Endothelial cell of umbilical vein (primary cell): ENCODE results near the gene RNPEPL1. TPM values are rescaled to one million over a fixed set of nuclear protein-coding genes. Genes with fewer than 3 reads are reported as not detected.

Experiments
- BruUV-seq: library from RNA; stranded (reverse); fragments of 400-500 nt; replicated peaks from 2 replicates; lab custom pipeline; 2021; lab: Mats Ljungman, UMichigan
- CTCF ChIA-PET: fragments of 300-600, 350-600 bp; sonication (Branson Sonifier 250); formaldehyde crosslinking; loops from one replicate; lab custom pipeline; 2021; ENCODE audit warnings: antibody characterized with exemption, inconsistent platforms; lab: Charles Lee
- POLR2A ChIA-PET: fragments of 300-600, 350-600 bp; sonication (Branson Sonifier 250); formaldehyde crosslinking; loops from one replicate; lab custom pipeline; 2021; ENCODE audit warnings: antibody characterized with exemption, inconsistent platforms; lab: Charles Lee
- DNase-seq: peaks from one replicate; pipeline ENCODE4 v3.0.0-alpha.2; 2011; ENCODE audit warnings: low read depth, low spot score
- FAIRE-seq: peaks from 2 replicates; lab custom pipeline; 2011; peaks lifted over from hg19 to GRCh38; lab: Jason Lieb, UNC
- H2AFZ ChIP-seq: 2 replicates; pipeline ENCODE4 v1.6.0; 2012; ENCODE audit warnings: low read depth, low read length, control low read depth, inconsistent platforms
- H3K27ac ChIP-seq: 2 replicates; pipeline ENCODE4 v1.5.1; 2011; ENCODE audit warnings: low read depth, mild to moderate bottlenecking, control low read depth, low read length, moderate library complexity; ENCODE audit not compliant: insufficient read depth
- H3K27me3 ChIP-seq, 2 experiments: 2 replicates each; pipeline versions ENCODE4 v1.6.0 to v1.6.1; 2011; ENCODE audit warnings: low read length in 2 of 2, mixed read lengths in 1 of 2; ENCODE audit not compliant: control insufficient read depth in 2 of 2, insufficient read depth in 2 of 2
- H3K36me3 ChIP-seq, 2 experiments: 2 replicates in 1 of 2; 3 replicates in 1 of 2; pipeline ENCODE4 v1.5.1; 2011; ENCODE audit warnings: low read length in 2 of 2, mild to moderate bottlenecking in 1 of 2, moderate library complexity in 1 of 2; ENCODE audit not compliant: control insufficient read depth in 2 of 2, insufficient read depth in 2 of 2; ENCODE audit errors: extremely low read depth in 1 of 2
- H3K4me1 ChIP-seq: 3 replicates; pipeline ENCODE4 v1.5.1; 2011; ENCODE audit warnings: mild to moderate bottlenecking, low read length; ENCODE audit not compliant: control insufficient read depth, insufficient read depth; ENCODE audit errors: extremely low read depth
- H3K4me2 ChIP-seq: 2 replicates; pipeline ENCODE4 v1.6.1; 2011; ENCODE audit warnings: low read length, control low read depth, mixed read lengths; ENCODE audit not compliant: insufficient read depth
- H3K4me3 ChIP-seq, 3 experiments: fragments of 200-600 bp in 1 of 3; sonication (generic), shearing (Covaris generic) in 1 of 3; replicated peaks in 1 of 3; 2 replicates each; pipeline ENCODE4 v1.5.1; 2011 to 2016; ENCODE audit warnings: control low read depth in 3 of 3, low read length in 3 of 3, mild to moderate bottlenecking in 2 of 3, inconsistent platforms in 1 of 3, low read depth in 1 of 3, moderate library complexity in 1 of 3; ENCODE audit not compliant: insufficient read depth in 1 of 3
- H3K79me2 ChIP-seq: 2 replicates; pipeline ENCODE4 v1.6.0; 2012; ENCODE audit warnings: low read length, inconsistent platforms; ENCODE audit not compliant: control insufficient read depth, insufficient read depth
- H3K9ac ChIP-seq: replicated peaks from 2 replicates; pipeline ENCODE3; 2011; ENCODE audit warnings: low read length, control low read depth; ENCODE audit not compliant: insufficient read depth; ENCODE audit errors: extremely low read depth
- H3K9me1 ChIP-seq: replicated peaks from 3 replicates; pipeline ENCODE4 v1.6.0; 2011; ENCODE audit warnings: mild to moderate bottlenecking, low read length; ENCODE audit not compliant: control insufficient read depth, insufficient read depth; ENCODE audit errors: extremely low read depth
- H3K9me3 ChIP-seq: replicated peaks from 2 replicates; pipeline ENCODE4 v1.5.1; 2012; ENCODE audit warnings: low read length, inconsistent platforms; ENCODE audit not compliant: control insufficient read depth, insufficient read depth
- H4K20me1 ChIP-seq: replicated peaks from 2 replicates; pipeline ENCODE3; 2011; ENCODE audit warnings: mild to moderate bottlenecking, low read length; ENCODE audit not compliant: control insufficient read depth, insufficient read depth; ENCODE audit errors: extremely low read depth
- EZH2 ChIP-seq: IDR thresholded peaks from 2 replicates; pipeline ENCODE4 v1.6.1; 2012; ENCODE audit warnings: borderline replicate concordance, low read depth, mild to moderate bottlenecking, moderate library complexity, low read length, inconsistent platforms; ENCODE audit not compliant: severe bottlenecking
- FOS ChIP-seq: IDR thresholded peaks from 2 replicates; pipeline ENCODE4 v1.6.1; 2011; ENCODE audit warnings: mild to moderate bottlenecking, low read length, moderate library complexity, borderline replicate concordance; ENCODE audit not compliant: insufficient read depth
- GATA2 ChIP-seq: IDR thresholded peaks from 2 replicates; pipeline ENCODE4 v1.7.0; 2011; ENCODE audit warnings: low read depth, mild to moderate bottlenecking, moderate library complexity, mixed read lengths, low read length; ENCODE audit not compliant: insufficient read length, insufficient read depth
- JUN ChIP-seq: IDR thresholded peaks from 2 replicates; pipeline ENCODE4 v1.6.1; 2011; ENCODE audit warnings: borderline replicate concordance, low read depth; ENCODE audit not compliant: insufficient read length, insufficient read depth
- MAX ChIP-seq: IDR thresholded peaks from 2 replicates; pipeline ENCODE4 v1.6.1; 2011; ENCODE audit not compliant: insufficient read depth, insufficient read length
- MYC ChIP-seq: IDR thresholded peaks from one replicate; pipeline ENCODE4 v1.6.1; 2011; ENCODE audit warnings: mild to moderate bottlenecking, low read depth, low read length
- POLR2A ChIP-seq: IDR thresholded peaks from 2 replicates; pipeline ENCODE4 v1.6.1; 2012; ENCODE audit warnings: low read depth, mild to moderate bottlenecking, control low read depth, low read length
- POLR2AphosphoS5 ChIP-seq: IDR thresholded peaks from 2 replicates; pipeline ENCODE4 v1.6.1; 2012; ENCODE audit warnings: low read depth, mild to moderate bottlenecking, control low read depth, low read length, moderate library complexity; ENCODE audit not compliant: insufficient read depth
- dilution Hi-C: fragments of 300-500 bp; cut with MboI; formaldehyde crosslinking; loops from one replicate; pipeline ENCODE4 v1.15.0; 2019; ENCODE audit warnings: low sequenced_read_pairs; ENCODE audit not compliant: extremely low pct_ligation_motif_present
- intact Hi-C: fragments of 100-400 bp; cut with micrococcal nuclease; formaldehyde crosslinking; loops from one replicate; pipeline ENCODE4 v1.10.0; 2022
- polyA plus RNA-seq, 4 experiments: library from polyadenylated mRNA; depleted of rRNA in 3 of 4; stranded (reverse) in 3 of 4; unstranded in 1 of 4; fragments of >200 nt; gene quantifications; 2 replicates each; pipeline versions ENCODE4 v1.2.1 to v1.2.3, GENCODE V29; 2011 to 2012; ENCODE audit warnings: missing spikeins in 1 of 4
- total RNA-seq: library from RNA; stranded (reverse); gene quantifications from 2 replicates; pipeline ENCODE4 v1.2.3, GENCODE V29; 2021
- TF ChIP-seq, protein P1 (sequence below), 2 donors: IDR thresholded peaks; 1 replicate in 1 of 2; 2 replicates in 1 of 2; pipeline ENCODE4 v1.5.1; 2011; ENCODE audit warnings: low read length in 2 of 2, mild to moderate bottlenecking in 2 of 2, moderate library complexity in 2 of 2, control low read depth in 1 of 2, inconsistent platforms in 1 of 2, low read depth in 1 of 2; ENCODE audit not compliant: insufficient read depth in 1 of 2; ENCODE audit errors: extremely low read depth in 1 of 2

The RNPEPL1 gene
- total and polyA plus RNA-seq, 2 donors (not counting 3 experiments of a cell fraction or from before 2014, with no cell fraction given): 35.8 to 67.1 TPM

DNA sequence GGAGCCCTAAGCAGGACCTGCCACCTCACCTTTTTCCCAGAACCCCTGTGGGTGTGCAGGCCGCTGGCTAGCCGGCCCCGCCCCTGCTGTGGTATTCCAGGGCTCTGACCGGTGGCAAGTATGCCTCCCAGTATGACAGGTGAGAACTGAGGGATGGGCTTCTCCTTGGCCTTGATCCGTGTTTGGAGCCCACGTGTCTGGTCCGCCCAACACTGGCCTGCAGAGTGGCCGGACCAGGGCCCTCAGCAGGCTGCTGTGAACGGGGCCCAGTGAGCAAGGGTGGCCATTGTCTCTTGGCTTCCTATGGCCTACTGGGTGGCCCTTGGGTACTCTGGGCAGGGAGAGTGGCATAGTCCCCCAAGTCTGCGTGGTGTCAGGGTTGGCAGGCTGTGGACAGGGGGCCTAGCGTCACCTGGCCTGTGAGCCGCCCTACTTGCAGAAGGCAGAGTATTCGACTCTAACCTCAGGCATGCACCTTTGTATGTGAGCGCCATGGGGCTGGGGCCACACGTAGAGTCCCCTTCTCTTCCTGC is 1.8 kb downstream of the RNPEPL1 start:
- no TSS peak for BruUV-seq
- Histone ChIP-seq H3K27ac (no peak overlapping the region), H3K4me1 (peaks cover 32% of the 10 kb centered on the region), H4K20me1 (no peaks in the 10 kb centered on the region), H3K79me2 (peaks cover 20% of the 10 kb centered on the region), H3K9me3 (no peaks in the 10 kb centered on the region), H3K9ac (no peak overlapping the region), H3K4me2 (no peak overlapping the region), H2AFZ (no peak overlapping the region), H3K36me3 (peaks cover 0 to 10% of the 10 kb centered on the region in 2 experiments), H3K4me3 (no peak overlapping the region), H3K27me3 (no peaks in the 10 kb centered on the region), H3K9me1 (no peaks in the 10 kb centered on the region)
- FAIRE-seq: no peak
- intact Hi-C loops (loop anchor here (2.0 to 10.0 kb wide), 4 partner anchors 133 to 647 kb away; partner anchors contain the start of genes GPC1 and SNED1), dilution Hi-C loops (no loop called here)
- ChIA-PET CTCF (no interaction called here), POLR2A (interaction anchor here (1.9 kb wide), 1 partner anchor 16 kb away, joined by 7 read pairs; the partner anchor contains the start of gene CAPN10)
- TF ChIP-seq POLR2AphosphoS5 (no peak), POLR2A (no peak), GATA2 (no peak), MAX (no peak), JUN (no peak), EZH2 (no peak), MYC (no peak), FOS (no peak)
- TF ChIP-seq, protein P1, sequence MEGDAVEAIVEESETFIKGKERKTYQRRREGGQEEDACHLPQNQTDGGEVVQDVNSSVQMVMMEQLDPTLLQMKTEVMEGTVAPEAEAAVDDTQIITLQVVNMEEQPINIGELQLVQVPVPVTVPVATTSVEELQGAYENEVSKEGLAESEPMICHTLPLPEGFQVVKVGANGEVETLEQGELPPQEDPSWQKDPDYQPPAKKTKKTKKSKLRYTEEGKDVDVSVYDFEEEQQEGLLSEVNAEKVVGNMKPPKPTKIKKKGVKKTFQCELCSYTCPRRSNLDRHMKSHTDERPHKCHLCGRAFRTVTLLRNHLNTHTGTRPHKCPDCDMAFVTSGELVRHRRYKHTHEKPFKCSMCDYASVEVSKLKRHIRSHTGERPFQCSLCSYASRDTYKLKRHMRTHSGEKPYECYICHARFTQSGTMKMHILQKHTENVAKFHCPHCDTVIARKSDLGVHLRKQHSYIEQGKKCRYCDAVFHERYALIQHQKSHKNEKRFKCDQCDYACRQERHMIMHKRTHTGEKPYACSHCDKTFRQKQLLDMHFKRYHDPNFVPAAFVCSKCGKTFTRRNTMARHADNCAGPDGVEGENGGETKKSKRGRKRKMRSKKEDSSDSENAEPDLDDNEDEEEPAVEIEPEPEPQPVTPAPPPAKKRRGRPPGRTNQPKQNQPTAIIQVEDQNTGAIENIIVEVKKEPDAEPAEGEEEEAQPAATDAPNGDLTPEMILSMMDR (IDR thresholded peaks at IDR 0.05; ENCODE audit: extremely low read depth in 1 of 2, insufficient read depth in 1 of 2, low read depth in 1 of 2, low read length in 2 of 2): no peak
- no peak for DNase-seq
